GM15510 (cell line): ENCODE data around the gene MRPS27.

Experiments used
- POLR2A ChIP-seq: IDR thresholded peaks from 3 replicates; pipeline ENCODE4 v1.6.1; 2011; ENCODE audit warnings: borderline replicate concordance; ENCODE audit not compliant: insufficient read length; ENCODE audit errors: extremely low read depth

The MRPS27 gene

GRCh38 chr5:72347801-72348308 is 27.8 kb upstream of the MRPS27 start:
- TF ChIP-seq POLR2A: no peak

- TF ChIP-seq POLR2A: no peak
Measured at GRCh38 chr5:72346398-72346797, 26.4 kb upstream of the MRPS27 start.

GRCh38 chr5:72338689-72339209 is 18.7 kb upstream of the MRPS27 start:
- no peak for TF ChIP-seq POLR2A

GRCh38 chr5:72337159-72337558 is 17.1 kb upstream of the MRPS27 start:
- no peak for TF ChIP-seq POLR2A

- TF ChIP-seq POLR2A: no peak
Measured at GRCh38 chr5:72330712-72331111, 10.7 kb upstream of the MRPS27 start.

GRCh38 chr5:72328172-72328571 is 8.1 kb upstream of the MRPS27 start:
- TF ChIP-seq POLR2A: no peak

GRCh38 chr5:72326306-72326649 is 6.2 kb upstream of the MRPS27 start:
- TF ChIP-seq POLR2A: no peak

- no peak for TF ChIP-seq POLR2A
Measured at GRCh38 chr5:72325566-72326305, 5.7 kb upstream of the MRPS27 start.

- TF ChIP-seq POLR2A: no peak
Measured at GRCh38 chr5:72324189-72324825, 4.3 kb upstream of the MRPS27 start.

- TF ChIP-seq POLR2A: no peak
Measured at GRCh38 chr5:72314571-72315172, 5.4 kb downstream of the MRPS27 start.

GRCh38 chr5:72313141-72313540 is 6.9 kb downstream of the MRPS27 start:
- no peak for TF ChIP-seq POLR2A

GRCh38 chr5:72308853-72309191 is 11.2 kb downstream of the MRPS27 start:
- no peak for TF ChIP-seq POLR2A

GRCh38 chr5:72307968-72308852 is 11.8 kb downstream of the MRPS27 start:
- TF ChIP-seq POLR2A: peak; percentile 99

- TF ChIP-seq POLR2A: no peak
Measured at GRCh38 chr5:72307573-72307967, 12.5 kb downstream of the MRPS27 start.
